ENCODE measurements around the gene MAPK8IP1.
"Not testable (repeated sequence)": the region's sequence is repeated elsewhere in the genome, so short reads cannot be mapped to it uniquely, and the experiment has no call there.

MAPK8IP1 gene

DNA sequence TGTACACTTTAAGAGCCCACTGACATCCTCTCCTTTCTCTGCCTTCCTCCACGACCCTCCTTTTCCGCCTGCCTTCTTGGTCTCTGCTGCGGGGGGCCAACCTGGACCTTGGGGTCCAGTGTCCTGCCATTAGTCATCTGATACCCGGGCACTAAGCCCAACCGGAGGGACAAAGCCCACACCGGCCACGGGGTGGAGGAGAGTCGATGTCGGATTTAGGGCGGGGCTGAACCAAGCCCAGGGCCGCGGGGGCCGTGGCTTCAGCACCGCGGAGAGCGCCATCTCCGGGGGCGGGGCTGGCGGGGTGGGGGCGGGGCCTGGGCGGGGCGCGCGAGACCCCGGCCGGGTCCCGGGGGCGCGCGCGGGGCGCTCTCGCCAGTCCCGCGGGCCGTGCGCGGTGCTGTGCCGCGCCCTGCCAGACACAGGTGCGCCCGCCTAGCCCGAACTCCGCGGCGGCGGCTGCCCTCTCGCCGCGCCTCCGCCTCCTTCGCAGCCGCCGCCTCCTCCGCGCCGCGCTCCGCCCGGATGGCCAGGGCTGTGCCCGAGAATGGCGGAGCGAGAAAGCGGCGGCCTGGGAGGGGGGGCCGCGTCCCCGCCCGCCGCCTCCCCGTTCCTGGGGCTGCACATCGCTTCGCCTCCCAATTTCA is at the start of gene MAPK8IP1:
Gene MAPK8IP1, plus strand, starts transcription at position 378 of the 647 bp plus-strand sequence. Its CDS starts 170 bp downstream, at position 548.
- peak; percentile 77 for DNase-seq

DNA sequence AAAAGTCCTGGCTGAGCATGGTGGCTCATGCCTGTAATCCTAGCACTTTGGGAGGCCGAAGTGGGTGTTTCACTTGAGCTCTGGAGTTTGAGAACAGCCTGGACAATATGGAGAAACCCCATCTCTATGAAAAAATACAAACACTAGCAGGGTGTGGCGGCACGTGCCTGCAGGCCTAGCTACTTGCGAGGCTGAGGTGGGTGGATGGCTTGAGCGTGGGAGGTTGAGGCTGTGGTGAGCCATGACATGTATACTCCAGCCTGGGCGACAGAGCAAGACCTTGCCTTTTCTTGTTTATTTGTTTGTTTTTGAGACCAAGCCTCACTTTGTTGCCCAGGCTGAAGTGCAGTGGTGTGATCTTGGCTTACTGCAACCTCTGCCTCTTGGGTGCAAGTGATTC is 46.2 kb upstream of the MAPK8IP1 start:
- no peak for DNase-seq

DNA sequence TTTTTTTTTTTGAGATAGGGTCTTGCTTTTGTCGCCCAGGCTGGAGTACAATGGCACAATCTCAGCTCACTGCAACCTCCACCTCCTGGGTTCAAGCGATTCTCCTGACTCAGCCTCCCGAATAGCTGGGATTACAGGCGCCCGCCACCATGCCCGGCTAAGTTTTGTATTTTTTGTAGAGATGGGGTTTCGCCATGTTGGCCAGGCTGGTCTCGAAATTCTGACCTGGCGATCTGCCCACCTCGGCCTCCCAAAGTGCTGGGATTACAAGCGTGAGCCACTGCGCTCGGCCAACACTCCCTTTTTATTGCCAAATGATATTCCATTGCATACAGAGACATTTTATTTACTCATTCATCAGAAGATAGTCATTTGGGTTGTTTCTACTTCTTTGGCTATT is 45.2 kb upstream of the MAPK8IP1 start:
- DNase-seq = not testable (repeated sequence)

DNA sequence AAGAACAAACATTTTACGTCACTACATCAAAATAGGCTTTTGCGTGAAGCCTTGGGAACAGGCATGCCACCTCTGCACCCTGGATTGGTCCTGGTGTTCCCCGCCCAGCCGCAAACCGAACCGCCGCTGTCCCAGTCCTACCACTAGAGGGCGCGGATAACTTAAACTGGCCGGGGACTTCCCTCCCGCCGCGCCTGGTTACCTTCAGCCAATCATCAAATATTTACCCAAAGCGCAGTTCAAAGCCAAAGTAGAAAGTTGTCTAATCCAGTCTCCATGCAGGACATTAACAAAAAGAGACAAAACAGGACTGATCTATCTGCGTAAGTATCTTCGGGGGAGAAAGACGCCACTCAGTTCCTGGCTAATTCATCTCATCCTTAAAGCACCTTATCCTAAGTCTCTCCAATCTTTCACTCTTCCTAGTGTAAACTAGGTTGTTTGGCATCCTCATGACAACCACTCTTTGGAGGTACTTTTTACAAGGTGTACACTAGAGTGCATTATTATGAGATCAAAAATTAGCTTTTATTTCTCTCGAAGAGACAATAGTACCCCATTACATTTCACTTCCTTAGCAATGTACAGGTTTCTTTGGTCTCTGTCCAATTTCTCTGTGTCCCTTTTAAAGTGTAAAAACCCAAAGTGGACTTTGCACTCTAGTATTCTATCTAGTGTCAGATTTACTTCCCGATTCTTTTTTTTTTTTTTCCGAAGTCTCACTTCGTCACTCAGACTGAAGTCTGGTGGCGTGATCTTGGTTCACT is 42.1 kb upstream of the MAPK8IP1 start:
- DNase-seq = peak; percentile 94

DNA sequence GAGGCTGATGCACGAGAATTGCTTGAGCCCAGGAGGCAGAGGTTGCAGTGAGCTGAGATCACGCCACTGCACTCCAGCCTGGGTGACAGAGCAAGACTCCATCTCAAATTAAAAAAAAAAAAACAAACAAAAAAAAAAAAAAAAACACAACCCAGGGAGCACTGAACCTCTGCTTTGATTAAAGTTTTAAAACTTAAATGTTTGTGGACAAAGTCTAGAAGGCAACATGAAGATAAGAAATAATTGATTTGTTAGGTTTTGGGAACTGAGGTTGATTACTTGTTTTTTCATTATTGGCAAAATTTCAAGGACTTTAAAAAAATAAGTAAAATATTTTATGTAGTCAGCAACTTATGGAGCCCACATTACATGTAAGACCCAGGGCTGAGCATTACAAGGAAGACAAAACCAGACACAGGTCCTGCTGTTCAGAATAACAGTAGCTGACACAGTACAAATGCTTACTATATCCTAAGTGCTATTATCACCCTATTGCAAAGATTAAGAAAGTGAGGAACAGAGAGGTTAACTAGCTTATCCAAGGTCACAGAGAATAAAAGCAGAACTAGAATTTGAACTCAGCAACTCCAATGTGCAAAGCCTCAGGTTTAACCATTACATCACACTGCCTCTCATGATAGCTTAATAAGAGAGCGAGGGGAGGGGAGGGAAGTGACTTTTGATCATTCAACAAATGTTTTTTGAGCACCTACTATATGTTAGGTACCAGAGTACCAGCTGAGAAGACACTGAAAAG is 40.5 kb upstream of the MAPK8IP1 start:
- DNase-seq = peak; percentile 13

DNA sequence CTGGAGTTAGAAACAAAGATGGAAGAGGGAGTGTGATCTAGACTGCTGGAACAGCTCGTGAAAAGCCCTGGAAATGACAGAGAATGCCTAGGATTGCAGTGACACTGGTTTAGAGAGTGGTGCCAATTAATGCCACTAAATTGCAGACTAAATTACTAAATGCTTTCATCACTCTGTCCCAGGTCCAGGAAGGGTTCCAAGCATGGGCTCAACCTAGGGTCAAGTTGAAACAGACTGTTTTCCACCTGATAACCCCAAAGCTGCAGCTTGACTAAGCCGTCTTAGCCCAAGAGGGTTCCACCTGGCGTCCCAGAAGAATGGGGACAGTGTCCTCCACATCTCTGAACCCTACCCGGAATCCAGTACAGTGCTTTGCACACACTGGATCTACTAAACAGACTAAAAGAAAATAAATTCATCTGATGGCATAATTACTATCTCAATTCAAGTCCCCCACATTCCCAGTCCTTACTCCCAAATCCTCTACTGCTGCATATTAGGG is 39.2 kb upstream of the MAPK8IP1 start:
- no peak for DNase-seq

DNA sequence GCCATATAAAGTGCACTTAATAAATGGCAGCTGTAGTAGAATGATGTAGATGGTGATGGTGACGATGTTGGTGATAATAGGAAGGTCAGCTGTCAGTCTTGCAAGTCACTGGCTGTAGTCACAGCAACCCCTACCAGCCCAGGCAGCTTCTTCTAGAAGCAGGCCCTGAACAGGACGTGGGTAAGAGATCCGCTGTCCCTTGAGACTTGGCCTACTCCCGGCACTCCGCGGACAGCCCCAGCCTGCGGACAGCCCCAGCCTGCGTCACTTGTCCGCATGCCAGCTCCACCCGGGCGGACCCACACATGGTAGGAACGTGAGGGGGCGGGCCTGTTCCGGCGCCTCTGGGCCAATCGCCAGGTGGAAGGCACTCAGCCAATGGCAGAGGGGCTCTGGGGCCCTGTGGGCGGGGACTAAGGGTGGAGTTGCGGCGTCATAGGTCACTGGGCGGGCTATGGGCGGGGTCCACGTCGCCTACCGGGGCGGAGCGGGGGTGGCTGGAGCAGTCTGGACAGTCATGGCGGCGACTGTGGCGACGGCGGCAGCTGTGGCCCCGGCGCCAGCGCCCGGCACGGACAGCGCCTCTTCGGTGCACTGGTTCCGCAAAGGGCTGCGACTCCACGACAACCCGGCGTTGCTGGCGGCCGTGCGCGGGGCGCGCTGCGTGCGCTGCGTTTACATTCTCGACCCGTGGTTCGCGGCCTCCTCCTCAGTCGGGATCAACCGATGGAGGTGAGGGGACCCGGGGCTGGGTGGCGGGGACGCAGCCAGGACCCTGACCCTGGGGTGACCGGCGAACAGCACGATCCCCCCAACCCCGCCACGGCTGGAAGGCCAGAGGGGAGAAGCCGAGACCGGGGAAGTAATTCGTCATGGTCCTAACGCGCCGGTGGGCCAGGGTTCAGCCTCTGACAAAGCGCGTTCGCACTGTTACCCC is 38.2 kb upstream of the MAPK8IP1 start, which contains the start of gene CRY2:
Gene CRY2, plus strand, starts transcription at position 502 of the 937 bp plus-strand sequence. Its CDS starts 16 bp downstream, at position 518.
- DNase-seq = peak; percentile 99

DNA sequence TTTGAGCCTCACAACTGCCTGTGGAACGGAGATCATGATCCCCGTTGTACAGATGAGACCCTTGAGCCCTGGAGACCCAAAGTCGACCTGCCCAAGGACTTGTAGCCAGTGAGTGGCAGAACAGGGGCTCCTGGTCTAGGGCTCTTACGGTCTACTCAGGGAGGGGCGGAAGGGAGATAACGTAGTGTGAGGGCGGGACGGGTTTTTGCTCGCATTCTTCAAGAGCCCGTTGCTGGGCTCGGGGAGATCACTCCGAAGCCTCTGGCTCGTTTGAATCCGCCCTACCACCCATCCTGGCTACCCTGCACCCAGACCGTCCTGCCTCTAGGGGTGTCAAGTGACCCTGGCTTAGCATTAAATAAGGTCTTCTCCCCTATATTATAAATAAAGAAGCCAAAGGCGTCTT is 37.5 kb upstream of the MAPK8IP1 start:
- DNase-seq = peak; percentile 90

DNA sequence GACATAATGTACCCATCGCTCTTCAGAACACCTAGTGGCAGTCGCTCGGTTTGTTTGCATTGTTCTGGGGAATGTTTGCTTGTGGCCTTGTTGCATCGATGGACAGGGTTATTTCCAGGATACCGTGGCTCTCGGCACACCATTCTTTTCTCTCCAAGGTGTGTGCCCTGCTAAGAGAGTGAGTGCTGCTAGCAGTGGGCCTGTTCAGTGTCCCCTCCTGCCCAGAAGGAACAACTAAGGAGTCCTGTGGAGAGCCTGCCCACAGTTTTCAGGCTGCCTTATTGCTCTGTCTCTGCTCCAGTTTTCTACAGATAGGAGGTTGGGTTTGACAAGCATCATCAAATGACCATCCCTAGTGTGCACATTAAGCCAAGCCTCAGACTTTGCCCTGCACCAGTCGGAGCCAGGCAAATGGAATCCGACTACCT is 36.8 kb upstream of the MAPK8IP1 start:
- DNase-seq = no peak

DNA sequence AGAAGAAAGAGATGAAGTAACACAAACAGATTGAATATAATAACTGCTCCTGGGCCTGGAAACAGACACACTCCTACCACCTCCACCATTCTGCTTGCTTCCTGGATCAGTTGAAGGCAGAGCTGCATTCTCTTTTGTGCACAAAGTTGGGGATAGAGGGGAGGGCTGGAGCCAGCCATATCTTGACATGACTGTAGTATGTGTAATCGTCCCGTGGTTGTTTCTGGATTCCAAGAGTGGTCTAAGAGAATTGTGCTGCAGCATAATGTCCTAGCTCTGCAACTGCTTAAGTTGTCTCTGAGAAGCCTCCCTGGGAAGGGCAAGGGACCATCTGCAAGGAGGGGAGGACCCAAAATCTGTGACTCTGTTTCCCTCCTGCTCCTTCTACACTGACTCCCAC is 35.0 kb upstream of the MAPK8IP1 start:
- DNase-seq = no peak

DNA sequence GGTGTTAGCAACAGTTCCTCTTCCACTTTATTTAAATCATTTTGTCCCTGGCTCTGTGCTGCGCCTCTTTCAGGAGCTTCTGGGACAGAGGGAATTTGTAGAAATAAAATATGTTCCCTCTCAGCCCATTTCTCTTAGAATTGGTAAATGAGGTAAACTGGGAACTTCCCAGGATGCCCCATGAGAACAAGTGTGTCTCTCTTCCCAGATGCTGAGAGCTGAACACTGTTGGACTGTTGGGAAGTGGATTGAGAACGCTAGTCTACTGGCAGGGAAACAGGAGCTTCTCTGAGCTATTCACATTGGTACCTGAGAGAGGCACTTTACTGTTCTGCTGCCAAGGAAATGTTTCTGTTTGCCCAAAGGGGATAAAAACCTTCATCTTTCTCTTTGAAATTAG is 34.2 kb upstream of the MAPK8IP1 start:
- DNase-seq = no peak

DNA sequence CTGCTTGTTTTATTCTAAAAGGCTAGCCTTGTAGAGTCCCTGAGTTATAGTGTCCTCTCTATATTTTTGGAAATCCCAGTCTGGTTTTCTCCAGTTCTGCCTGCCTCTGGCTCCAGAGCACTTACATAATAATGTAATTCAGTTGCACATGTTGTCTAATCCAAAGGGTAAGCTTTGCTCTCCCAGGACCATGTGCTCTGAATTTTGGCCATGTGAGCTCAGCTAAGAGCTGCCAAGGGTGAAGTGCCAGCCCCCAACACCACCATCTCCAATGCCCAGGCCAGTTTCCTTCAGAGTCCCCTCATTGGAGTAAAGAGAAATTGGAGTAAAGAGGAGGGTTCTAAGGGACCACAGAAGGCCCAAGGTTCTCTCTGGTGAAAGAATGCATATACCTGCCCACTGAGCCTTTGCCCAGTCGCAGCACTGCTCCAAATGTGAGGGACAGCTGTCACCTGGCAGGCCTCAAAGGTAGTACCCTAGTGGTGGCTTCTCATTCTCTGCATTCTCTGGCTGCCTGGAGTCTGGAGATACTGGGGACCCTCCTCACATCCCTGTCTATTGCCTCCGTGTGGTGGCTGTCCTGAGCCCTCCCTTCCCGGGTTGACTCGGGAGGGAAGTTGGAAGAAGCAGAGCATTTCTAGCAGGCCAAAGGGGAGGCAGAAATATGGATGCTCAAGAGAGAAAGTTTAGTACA is 33.3 kb upstream of the MAPK8IP1 start:
- DNase-seq = no peak

DNA sequence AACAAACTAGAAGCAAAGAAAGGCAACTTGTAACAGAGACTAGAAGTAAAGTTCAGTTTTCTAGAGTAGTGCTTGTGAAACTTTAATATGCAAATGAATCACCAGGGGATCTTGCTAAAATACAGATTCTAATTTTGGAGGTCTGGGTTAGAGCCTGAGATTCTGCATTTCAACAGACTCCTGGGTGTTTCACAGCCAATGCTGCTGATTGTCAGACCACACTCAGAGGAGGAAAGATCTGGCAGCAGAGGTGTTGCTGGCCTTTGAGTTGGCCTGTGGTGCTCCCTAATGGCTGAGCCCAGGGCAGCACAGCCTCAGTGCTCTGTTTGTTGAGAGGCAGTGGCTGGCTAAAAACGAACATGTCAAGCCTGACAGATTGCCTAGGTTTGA is 32.7 kb upstream of the MAPK8IP1 start:
- DNase-seq = peak; percentile 12

DNA sequence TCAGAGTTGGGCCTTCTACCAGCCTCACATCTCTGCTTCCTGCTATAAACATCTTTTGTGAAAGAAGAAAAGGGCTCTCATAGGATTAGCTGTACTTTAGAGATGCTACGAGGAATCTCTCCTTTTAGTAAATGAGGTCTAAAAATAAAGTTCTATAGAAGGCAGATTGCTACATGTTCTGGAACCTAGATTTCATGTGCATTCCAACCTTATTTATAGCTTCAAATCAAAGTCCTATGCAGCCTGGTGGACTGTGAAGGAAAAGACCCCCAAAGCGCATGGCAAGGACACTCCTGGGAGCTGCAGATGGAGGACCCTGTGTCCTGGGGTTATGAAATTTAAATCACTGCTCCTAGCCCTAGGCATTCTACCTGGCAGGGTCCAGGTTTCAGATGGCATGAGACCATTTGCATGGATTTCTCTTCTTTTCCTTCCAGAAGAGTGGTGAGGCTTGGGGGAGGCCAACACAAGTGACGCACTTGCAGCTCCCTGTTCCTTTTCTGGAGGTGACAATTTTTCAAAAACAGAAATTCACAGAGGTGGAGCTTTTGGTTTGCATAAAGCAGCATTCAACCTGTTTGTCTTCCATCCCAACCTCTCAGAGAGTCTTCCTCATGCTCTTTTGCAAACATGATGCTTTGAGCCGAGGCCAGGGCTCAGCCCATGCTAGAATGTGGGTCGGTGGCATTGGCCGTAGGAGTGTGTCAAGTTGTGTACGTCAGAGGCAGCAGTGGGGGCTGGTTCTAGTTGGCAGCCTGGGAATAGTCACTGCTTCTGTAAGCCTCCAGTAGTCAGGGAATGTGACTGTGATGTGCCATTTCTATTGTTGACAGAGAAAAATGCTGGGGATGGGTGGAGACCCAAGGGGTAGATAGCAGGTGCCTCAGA is 31.9 kb upstream of the MAPK8IP1 start:
- no peak for DNase-seq

DNA sequence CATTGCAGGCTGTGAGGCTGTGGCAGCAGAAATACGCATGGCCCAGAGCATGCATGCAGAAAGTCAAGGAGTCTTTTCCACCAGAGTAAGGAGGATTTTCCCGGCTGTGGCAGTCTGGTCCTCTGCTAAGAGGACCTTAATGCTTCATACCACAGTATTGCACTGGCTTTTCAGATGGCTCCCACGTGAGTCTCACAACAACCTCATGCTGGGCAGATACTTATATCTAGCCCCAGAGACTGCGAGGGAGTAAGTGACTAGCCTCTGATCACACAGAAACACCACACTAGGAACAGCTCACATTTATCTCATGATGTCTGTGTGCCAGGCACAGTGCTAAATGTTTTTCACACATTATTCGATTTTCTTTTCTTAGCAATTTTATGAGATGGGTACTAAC is 30.1 kb upstream of the MAPK8IP1 start:
- DNase-seq = no peak

DNA sequence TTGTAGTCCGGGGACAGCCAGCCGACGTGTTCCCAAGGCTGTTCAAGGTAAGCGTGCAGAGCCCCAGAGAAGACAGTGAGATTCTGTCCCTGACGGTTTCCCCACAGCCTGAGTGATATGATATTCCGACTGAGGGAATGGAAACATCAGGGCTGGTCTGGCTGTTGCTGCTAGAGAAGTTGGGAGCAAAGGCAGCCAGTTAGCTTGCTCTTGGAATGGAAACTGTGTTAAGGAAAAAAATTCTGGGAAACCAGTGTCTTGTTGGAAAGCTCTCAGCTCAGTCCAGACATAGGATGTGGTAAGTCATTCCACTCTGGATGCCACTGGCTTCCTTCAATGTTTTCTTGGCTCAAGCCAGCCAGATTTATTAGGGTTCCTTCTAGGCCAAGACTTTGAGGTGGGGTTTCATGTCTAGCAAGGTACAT is 29.4 kb upstream of the MAPK8IP1 start:
- no peak for DNase-seq

DNA sequence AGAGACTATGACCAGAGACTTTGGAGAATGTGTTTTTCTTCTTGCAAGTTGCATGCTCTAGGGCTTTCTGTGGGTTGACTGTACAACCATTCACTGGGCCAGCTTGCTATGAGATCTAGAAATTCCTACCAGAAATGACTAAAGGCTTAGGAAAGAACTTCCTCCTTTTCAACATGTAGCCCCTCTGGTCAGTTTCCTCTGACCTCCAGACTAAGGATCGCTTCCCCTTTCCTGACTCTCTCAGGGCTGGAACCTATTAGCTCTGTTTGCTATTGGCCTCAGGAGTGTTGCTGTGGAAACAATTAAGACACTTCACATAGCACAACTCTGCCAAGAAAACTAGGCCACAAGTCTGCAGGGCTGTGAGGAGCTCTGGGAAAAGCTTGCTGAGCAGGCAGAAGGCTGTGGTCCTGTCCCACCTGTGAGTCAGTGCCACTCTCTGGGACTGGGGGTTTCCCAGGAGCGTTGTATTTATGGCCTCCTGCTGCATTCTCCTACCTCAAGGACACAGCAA is 27.4 kb upstream of the MAPK8IP1 start:
- no peak for DNase-seq

DNA sequence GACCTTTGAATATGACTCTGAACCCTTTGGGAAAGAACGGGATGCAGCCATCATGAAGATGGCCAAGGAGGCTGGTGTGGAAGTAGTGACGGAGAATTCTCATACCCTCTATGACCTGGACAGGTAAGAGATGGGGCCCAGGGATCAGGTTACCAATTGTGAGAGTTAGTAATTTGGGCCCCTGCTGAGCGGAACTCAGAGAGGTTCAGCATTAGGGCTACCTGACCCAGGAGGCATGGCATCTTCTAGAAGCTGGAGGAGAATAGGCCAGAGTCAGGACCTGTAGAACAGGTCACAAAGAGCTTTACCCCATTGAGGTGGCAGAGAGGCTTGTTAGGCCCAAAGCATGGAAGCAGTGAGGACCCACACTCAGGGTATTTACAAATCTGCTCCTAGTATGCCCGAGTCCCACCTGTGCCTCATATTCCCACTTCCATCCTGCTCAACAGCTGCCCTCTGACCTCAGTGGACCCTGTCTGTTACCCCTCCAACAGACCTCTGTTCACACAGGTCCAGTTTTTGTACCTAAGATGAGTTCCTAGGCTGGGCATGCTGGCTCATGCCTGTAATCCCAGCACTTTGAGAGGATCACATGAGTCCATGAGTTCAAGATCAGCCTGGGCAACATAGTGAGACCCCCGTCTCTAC is 26.6 kb upstream of the MAPK8IP1 start:
- DNase-seq = no peak

DNA sequence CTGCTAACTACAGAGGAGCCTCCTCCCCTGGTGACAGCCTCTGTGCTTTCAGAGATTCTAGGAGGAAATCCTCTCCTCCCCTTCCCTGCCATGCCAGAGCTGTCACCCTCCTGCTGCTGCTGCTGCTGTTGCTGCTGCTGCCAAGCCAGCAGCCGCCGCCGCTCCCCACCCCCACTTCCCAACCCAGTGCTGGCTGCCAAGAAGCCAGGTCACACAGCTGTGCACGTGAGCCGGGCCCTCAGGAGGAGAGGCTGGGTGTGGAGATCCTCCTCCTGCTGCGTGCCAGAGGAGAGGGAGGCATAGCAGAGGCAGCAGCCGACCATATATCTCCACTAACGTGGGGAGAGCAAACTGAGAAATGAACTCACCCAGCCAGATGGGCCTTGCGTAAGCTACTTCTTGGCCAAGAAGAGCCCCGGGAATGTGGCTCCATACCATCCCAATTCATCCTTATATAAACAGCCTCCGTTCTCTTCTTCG is 25.8 kb upstream of the MAPK8IP1 start:
- no peak for DNase-seq

DNA sequence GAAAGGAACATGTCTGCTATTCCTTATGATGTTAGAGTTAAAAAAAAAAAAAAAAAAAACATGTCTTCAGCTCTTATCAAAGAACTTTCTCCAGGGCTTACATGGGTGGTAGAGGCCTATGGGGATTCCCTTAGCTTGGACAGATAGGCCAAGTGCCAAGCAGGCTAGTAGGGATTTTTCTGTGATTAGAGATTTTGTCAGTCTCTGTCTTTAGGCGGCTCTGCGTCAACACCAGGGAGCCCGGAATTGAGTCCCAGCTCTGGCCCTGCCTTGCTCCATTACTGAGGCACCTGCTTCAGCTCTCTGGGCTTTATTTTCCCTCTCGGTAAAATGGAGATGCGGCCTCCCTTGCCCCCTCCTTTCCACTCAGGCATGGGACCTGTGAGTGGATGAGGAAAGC is 25.1 kb upstream of the MAPK8IP1 start:
- no peak for DNase-seq

All from hematopoietic multipotent progenitor cell treated with erythropoietin and hydrocortisone succinate and interleukin-3 and kit ligand, for 4 days (in vitro differentiated cells).